Neural progenitor cell (in vitro differentiated cells): ENCODE measurements around the gene SNRPB2. TPM values are rescaled to one million over a fixed set of nuclear protein-coding genes. Genes with fewer than 3 reads are reported as not detected.

ENCODE experiments used
- DNase-seq: peaks from one replicate; pipeline ENCODE4 v3.0.0-alpha.2; 2016; ENCODE audit warnings: low spot score
- H2AFZ ChIP-seq: fragments of 200-600 bp; sonication (generic); replicated peaks from 2 replicates; pipeline ENCODE4 v1.6.1; 2016; ENCODE audit warnings: antibody characterized with exemption
- H3F3A ChIP-seq: fragments of 200-600 bp; sonication (generic); 2 replicates; pipeline ENCODE4 v1.6.1; 2016; ENCODE audit warnings: antibody characterized with exemption, low read depth
- H3K27ac ChIP-seq: fragments of 200-600 bp; sonication (generic); 2 replicates; pipeline ENCODE4 v1.5.1; 2016; ENCODE audit warnings: mild to moderate bottlenecking
- H3K27me3 ChIP-seq: fragments of 200-600 bp; sonication (generic); 2 replicates; pipeline ENCODE4 v1.6.1; 2016; ENCODE audit warnings: mild to moderate bottlenecking, moderate library complexity
- H3K36me3 ChIP-seq: fragments of 200-600 bp; sonication (generic); 2 replicates; pipeline ENCODE4 v1.5.1; 2016
- H3K4me1 ChIP-seq: fragments of 200-600 bp; sonication (generic); 2 replicates; pipeline ENCODE4 v1.6.1; 2016; ENCODE audit warnings: mixed run types
- H3K4me2 ChIP-seq: fragments of 200-600 bp; sonication (generic); 2 replicates; pipeline ENCODE4 v1.6.1; 2016
- H3K4me3 ChIP-seq: fragments of 200-600 bp; sonication (generic); 2 replicates; pipeline ENCODE4 v1.5.1; 2016
- H3K79me2 ChIP-seq: fragments of 200-600 bp; sonication (generic); 2 replicates; pipeline ENCODE4 v1.6.1; 2016; ENCODE audit warnings: low read depth
- H3K9ac ChIP-seq: fragments of 200-600 bp; sonication (generic); 2 replicates; pipeline ENCODE4 v1.6.1; 2016
- H3K9me3 ChIP-seq: fragments of 200-600 bp; sonication (generic); 2 replicates; pipeline ENCODE4 v1.5.1; 2016; ENCODE audit warnings: low read depth
- H4K20me1 ChIP-seq: fragments of 200-600 bp; sonication (generic); 2 replicates; pipeline ENCODE4 v1.6.1; 2016; ENCODE audit warnings: low read depth
- H3K27ac Mint-ChIP-seq: 3 replicates; pipeline ENCODE4 v1.8.0; 2021; ENCODE audit warnings: mixed read lengths
- H3K27me3 Mint-ChIP-seq: 2 replicates; pipeline ENCODE4 v1.8.0; 2022; ENCODE audit warnings: low read depth, mild to moderate bottlenecking, inconsistent platforms, moderate library complexity, mixed read lengths; ENCODE audit not compliant: insufficient read depth
- H3K36me3 Mint-ChIP-seq: 3 replicates; pipeline ENCODE4 v1.8.0; 2021; ENCODE audit warnings: mixed read lengths
- H3K4me1 Mint-ChIP-seq: 3 replicates; pipeline ENCODE4 v1.8.0; 2021; ENCODE audit warnings: mixed read lengths
- H3K4me3 Mint-ChIP-seq: 3 replicates; pipeline ENCODE4 v1.8.0; 2021; ENCODE audit warnings: mild to moderate bottlenecking, moderate library complexity, mixed read lengths
- H3K9me3 Mint-ChIP-seq: 3 replicates; pipeline ENCODE4 v1.8.0; 2020; ENCODE audit warnings: mixed read lengths
- EZH2 ChIP-seq: fragments of 200-600 bp; sonication (generic); IDR thresholded peaks from 2 replicates; pipeline ENCODE4 v1.6.1; 2017; ENCODE audit warnings: antibody characterized with exemption, mild to moderate bottlenecking, moderate library complexity
- EZH2phosphoT487 ChIP-seq: fragments of 200-600 bp; sonication (generic); IDR thresholded peaks from 2 replicates; pipeline ENCODE4 v1.6.1; 2017; ENCODE audit warnings: antibody characterized with exemption
- total RNA-seq: library from RNA; depleted of rRNA; stranded (reverse); fragments of >200 nt; gene quantifications from 2 replicates; pipeline ENCODE4 v1.2.3, GENCODE V29; 2015; ENCODE audit warnings: low replicate concordance
- TF ChIP-seq, protein P1 (sequence below): fragments of 200-600 bp; sonication (generic); IDR thresholded peaks from 2 replicates; pipeline ENCODE4 v1.5.1; 2017; ENCODE audit warnings: antibody characterized with exemption, mild to moderate bottlenecking

Gene SNRPB2
- total RNA-seq, 1 donor from 2014 or later, result 104 TPM

DNA sequence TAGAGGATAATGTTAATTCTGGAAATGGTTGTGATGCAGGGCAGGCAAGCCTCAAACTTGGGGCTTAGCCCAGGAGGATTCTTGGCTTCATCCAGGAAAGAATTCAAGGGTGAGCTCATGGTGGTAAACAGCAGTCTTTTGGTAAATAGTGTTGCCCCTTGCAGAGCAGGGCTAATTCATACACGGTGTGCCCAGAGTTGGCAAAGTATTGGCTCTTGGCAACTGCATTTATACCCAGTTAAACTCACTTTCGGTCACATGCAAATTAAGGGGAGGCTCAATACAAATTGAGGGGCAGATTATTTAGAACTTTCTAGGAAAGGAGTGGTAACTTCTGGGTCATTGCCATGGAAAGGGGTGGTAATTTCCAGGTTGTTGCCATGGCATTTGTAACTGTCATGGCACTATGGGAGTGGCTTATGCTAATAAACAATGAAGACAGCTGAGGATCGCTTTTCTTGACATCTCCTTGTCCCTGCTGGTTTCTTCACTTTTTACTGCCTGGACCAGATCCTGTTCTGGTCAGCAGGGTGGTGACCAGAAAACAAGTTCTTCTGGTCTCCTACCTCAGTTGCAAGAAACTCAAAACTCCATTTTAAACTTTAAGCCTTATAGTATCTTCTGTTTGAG lies 14.5 kb downstream of the SNRPB2 start:
- H3K4me2 ChIP-seq, result no peak overlapping the region
- no peaks in the 10 kb centered on the region for H3K4me1 ChIP-seq
- H3K4me3 Mint-ChIP-seq, result no peak overlapping the region
- peaks cover 17% of the 10 kb centered on the region for H3K36me3 ChIP-seq
- H3K4me1 Mint-ChIP-seq, result no peaks in the 10 kb centered on the region
- H3K27ac Mint-ChIP-seq, result no peak overlapping the region
- no peaks in the 10 kb centered on the region for H3K9me3 Mint-ChIP-seq
- TF ChIP-seq EZH2, result no peak
- no peak for TF ChIP-seq EZH2phosphoT487
- TF ChIP-seq, protein P1, sequence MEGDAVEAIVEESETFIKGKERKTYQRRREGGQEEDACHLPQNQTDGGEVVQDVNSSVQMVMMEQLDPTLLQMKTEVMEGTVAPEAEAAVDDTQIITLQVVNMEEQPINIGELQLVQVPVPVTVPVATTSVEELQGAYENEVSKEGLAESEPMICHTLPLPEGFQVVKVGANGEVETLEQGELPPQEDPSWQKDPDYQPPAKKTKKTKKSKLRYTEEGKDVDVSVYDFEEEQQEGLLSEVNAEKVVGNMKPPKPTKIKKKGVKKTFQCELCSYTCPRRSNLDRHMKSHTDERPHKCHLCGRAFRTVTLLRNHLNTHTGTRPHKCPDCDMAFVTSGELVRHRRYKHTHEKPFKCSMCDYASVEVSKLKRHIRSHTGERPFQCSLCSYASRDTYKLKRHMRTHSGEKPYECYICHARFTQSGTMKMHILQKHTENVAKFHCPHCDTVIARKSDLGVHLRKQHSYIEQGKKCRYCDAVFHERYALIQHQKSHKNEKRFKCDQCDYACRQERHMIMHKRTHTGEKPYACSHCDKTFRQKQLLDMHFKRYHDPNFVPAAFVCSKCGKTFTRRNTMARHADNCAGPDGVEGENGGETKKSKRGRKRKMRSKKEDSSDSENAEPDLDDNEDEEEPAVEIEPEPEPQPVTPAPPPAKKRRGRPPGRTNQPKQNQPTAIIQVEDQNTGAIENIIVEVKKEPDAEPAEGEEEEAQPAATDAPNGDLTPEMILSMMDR, result no peak
- H3K27me3 Mint-ChIP-seq, result peaks cover 6% of the 10 kb centered on the region
- H3F3A ChIP-seq, result no peaks in the 10 kb centered on the region
- H3K4me3 ChIP-seq, result no peak overlapping the region
- no peak for DNase-seq
- no peaks in the 10 kb centered on the region for H3K27me3 ChIP-seq
- H3K9me3 ChIP-seq, result no peaks in the 10 kb centered on the region
- peaks cover 14% of the 10 kb centered on the region for H3K36me3 Mint-ChIP-seq
- H3K9ac ChIP-seq, result no peak overlapping the region
- no peak overlapping the region for H2AFZ ChIP-seq
- no peaks in the 10 kb centered on the region for H3K79me2 ChIP-seq
- no peak overlapping the region for H3K27ac ChIP-seq
- no peaks in the 10 kb centered on the region for H4K20me1 ChIP-seq

DNA sequence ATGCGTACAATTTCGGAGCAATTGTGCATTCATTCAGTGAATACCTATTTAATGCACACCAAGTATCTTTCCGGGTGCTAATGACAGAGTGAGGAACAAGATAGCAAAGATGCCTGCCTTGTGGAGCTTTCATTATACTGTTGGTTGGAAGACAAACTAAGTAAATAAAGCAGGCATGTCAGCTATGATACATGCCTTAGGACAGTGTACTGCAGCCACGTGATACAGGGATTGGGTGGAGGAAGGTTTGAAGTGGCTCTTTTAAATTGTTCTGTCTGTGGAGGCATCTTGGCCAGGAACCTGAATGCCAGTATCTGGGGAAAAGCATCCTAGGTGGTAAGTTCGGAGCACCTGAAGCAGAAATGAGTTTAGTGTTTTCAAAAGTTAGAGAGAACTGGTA lies 15.4 kb downstream of the SNRPB2 start:
- H3K4me1 Mint-ChIP-seq, result no peaks in the 10 kb centered on the region
- Histone ChIP-seq H3K9ac (no peak overlapping the region), H3K9me3 (no peaks in the 10 kb centered on the region), H3K4me3 (no peak overlapping the region), H3K4me1 (no peaks in the 10 kb centered on the region), H4K20me1 (no peaks in the 10 kb centered on the region), H2AFZ (no peak overlapping the region), H3K27ac (no peak overlapping the region), H3K79me2 (no peaks in the 10 kb centered on the region), H3K36me3 (peaks cover 10% of the 10 kb centered on the region), H3F3A (no peaks in the 10 kb centered on the region), H3K4me2 (no peak overlapping the region), H3K27me3 (no peaks in the 10 kb centered on the region)
- H3K27me3 Mint-ChIP-seq, result peaks cover 6% of the 10 kb centered on the region
- no peaks in the 10 kb centered on the region for H3K9me3 Mint-ChIP-seq
- H3K4me3 Mint-ChIP-seq, result no peak overlapping the region
- H3K36me3 Mint-ChIP-seq, result peaks cover 10% of the 10 kb centered on the region
- TF ChIP-seq EZH2, result no peak
- TF ChIP-seq, protein P1, result no peak
- TF ChIP-seq EZH2phosphoT487, result no peak
- H3K27ac Mint-ChIP-seq, result no peak overlapping the region
- no peak for DNase-seq

DNA sequence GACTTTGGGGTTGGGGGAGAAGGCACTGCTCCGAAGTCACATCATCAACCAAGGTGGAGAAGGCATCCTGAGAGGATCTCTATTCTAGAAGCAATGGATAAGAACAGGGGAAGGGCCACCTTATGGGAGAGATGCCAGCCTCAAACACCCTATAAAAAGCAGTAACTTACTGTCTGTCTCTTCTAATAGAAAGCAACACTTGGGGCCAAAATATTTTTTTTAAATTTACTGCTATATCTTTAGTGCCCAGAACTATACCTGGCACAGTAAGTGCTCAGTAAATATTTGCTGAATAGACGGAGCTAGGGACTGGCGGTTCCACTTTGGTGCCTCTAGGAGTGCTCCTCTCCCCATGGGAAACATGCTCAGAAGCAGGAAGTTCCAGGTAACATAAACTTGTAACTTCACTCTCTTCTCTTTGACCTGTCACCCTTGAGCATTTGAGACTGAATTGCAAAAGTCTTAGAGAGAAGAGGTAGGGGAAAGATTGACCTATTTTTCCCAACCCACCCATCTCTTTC lies 17.5 kb downstream of the SNRPB2 start:
- H3K4me3 Mint-ChIP-seq, result no peak overlapping the region
- H3K27ac ChIP-seq, result no peak overlapping the region
- H3K27me3 Mint-ChIP-seq, result peaks cover 8% of the 10 kb centered on the region
- H3K9me3 ChIP-seq, result no peaks in the 10 kb centered on the region
- H3K4me3 ChIP-seq, result no peak overlapping the region
- H4K20me1 ChIP-seq, result no peaks in the 10 kb centered on the region
- H2AFZ ChIP-seq, result no peak overlapping the region
- no peak overlapping the region for H3K4me2 ChIP-seq
- H3K4me1 Mint-ChIP-seq, result no peaks in the 10 kb centered on the region
- TF ChIP-seq EZH2phosphoT487, result no peak
- TF ChIP-seq, protein P1, result peak; percentile 9
- H3K79me2 ChIP-seq, result no peaks in the 10 kb centered on the region
- peaks cover 3% of the 10 kb centered on the region for H3K36me3 Mint-ChIP-seq
- H3K27me3 ChIP-seq, result no peaks in the 10 kb centered on the region
- H3F3A ChIP-seq, result no peaks in the 10 kb centered on the region
- H3K9ac ChIP-seq, result no peak overlapping the region
- H3K9me3 Mint-ChIP-seq, result no peaks in the 10 kb centered on the region
- H3K27ac Mint-ChIP-seq, result no peak overlapping the region
- DNase-seq, result no peak
- no peaks in the 10 kb centered on the region for H3K36me3 ChIP-seq
- H3K4me1 ChIP-seq, result no peaks in the 10 kb centered on the region
